OCI-LY7 (cell line): ENCODE data around the gene KRCC1.

ENCODE experiments used
- EZH2phosphoT487 ChIP-seq: fragments of 200-600 bp; sonication (generic); IDR thresholded peaks from 2 replicates; pipeline ENCODE4 v1.6.1; 2018; ENCODE audit warnings: low read depth, borderline replicate concordance, mild to moderate bottlenecking, mixed run types, antibody characterized with exemption, low read length, moderate library complexity, mixed read lengths
- TF ChIP-seq, protein P1 (sequence below): fragments of 200-600 bp; sonication (generic); conservative IDR thresholded peaks from 2 replicates; pipeline ENCODE4 v1.5.1; 2014; ENCODE audit warnings: mild to moderate bottlenecking, antibody characterized with exemption, low read length, moderate library complexity, mixed read lengths

DNA sequence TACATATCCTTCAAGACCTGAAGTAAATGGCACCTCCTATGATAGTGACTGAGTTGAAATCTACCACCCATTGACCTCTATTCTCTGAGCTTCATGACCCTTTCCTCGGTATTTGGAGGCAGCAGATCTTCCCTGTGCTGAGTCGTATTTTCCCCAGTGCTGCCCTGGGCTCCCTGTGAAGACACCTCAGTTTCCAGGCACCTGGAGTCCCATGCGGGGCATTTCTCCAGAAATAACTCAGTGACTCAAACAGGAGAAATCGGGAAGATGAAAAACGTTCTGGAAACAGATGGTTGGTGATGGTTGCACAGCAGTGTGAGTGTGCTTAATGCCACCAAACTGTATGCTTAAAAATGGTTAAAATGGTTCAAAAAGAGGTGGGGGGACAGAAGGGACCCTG, 30.0 kb upstream of the KRCC1 start:
- TF ChIP-seq, protein P1, sequence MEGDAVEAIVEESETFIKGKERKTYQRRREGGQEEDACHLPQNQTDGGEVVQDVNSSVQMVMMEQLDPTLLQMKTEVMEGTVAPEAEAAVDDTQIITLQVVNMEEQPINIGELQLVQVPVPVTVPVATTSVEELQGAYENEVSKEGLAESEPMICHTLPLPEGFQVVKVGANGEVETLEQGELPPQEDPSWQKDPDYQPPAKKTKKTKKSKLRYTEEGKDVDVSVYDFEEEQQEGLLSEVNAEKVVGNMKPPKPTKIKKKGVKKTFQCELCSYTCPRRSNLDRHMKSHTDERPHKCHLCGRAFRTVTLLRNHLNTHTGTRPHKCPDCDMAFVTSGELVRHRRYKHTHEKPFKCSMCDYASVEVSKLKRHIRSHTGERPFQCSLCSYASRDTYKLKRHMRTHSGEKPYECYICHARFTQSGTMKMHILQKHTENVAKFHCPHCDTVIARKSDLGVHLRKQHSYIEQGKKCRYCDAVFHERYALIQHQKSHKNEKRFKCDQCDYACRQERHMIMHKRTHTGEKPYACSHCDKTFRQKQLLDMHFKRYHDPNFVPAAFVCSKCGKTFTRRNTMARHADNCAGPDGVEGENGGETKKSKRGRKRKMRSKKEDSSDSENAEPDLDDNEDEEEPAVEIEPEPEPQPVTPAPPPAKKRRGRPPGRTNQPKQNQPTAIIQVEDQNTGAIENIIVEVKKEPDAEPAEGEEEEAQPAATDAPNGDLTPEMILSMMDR: no peak
- no peak for TF ChIP-seq EZH2phosphoT487
